Glomerular visceral epithelial cell (primary cell): ENCODE data around the gene MR1.

Source experiments
- DNase-seq: peaks from one replicate; pipeline ENCODE4 v3.0.0-alpha.2; 2016; ENCODE audit errors: extremely low spot score

The MR1 gene

DNA sequence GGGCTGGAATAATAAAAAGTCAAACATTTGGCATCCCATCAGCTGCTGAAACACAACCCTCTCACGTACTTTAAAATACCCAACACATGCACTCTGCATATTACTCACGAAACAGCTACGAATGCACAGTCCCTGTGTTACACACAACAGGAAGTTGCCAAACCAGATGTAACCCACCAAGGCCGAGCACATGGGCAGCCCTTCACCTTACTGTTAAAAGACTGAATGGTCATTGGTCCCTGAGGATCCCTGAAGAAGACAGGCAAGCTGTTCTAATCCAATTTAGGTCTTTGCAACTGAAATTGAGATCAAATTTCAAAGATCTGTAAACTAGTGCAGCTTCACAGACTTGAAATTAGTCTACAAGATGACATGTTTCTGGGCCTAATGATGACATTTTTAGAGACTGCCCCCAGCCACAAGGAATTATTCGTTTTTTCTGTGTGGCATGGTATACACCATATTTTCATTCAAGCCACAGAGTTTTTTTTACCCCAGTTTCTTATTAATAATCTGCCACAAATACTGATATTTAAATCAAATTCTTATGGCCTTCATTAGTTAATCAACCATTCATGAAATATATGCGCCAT lies 29.1 kb downstream of the MR1 start:
- no peak for DNase-seq

GRCh38 chr1:181064011-181064623 lies 30.3 kb downstream of the MR1 start:
- DNase-seq, result no peak

DNA sequence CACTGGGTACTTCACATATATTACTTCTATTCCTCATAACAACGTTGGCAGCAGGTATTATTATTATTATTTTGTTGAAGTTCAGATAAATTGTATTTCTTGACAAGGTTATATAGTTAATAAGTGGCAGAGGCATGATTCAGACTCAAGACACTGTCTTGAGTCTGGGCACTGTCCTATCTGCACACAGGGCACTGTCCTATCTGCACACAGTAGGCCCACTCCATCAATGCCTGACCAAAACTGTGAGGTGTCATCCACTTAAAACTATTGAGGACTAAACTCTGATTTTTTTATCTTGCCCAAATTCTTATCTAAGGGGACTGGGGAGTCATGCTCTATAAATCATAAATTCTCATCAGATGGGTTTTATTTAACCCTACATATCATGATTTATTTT lies 30.9 kb downstream of the MR1 start:
- DNase-seq, result no peak

DNA sequence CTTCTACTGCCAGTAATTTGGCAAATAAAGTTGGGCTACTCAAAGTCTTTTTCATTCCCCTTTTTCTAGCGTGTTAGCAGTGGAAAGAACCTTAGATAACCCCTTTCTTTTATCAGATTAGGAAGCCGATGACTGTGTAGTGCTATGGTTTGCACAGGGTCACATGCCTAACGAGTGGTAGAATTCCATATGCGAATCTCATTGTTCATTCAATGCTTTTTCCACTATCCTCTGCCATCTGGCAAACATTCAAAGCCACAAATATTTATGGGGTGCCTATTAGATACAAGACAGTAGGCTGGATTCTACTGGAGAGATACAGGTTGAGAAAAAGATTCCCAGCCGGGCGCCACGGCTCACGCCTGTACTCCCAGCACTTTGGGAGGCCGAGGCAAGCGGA lies 39.9 kb downstream of the MR1 start:
- DNase-seq, result peak; percentile 19

DNA sequence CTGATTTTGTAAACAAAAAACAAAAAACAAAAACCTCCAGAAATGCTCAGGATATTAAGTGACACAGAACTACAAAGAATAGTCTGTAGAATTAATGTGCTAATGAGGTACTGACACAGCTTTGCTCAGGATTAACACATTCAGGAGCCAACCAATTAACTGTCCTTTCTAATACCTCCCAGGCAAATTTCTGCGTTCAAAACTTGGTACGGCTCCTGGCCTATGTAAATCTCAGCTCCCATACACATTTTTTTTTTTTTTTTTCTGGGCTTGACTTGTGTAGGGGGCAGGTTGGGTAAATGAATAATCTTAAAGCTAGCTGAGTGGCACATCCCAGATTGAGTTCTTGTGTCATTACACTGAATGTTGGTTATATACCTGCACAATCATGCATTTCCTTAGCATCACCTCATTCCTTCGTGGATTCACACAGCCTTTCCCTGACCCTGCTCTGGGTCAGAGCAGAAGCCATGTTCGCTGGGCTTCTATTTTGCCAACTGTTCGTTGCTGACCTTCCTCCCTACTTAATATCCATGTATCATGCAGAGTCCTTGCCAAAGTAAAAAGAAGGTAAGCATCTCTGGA lies 42.1 kb downstream of the MR1 start:
- peak; percentile 70 for DNase-seq

- no peak for DNase-seq
Observed at GRCh38 chr1:181076852-181077251, 43.1 kb downstream of the MR1 start.

DNA sequence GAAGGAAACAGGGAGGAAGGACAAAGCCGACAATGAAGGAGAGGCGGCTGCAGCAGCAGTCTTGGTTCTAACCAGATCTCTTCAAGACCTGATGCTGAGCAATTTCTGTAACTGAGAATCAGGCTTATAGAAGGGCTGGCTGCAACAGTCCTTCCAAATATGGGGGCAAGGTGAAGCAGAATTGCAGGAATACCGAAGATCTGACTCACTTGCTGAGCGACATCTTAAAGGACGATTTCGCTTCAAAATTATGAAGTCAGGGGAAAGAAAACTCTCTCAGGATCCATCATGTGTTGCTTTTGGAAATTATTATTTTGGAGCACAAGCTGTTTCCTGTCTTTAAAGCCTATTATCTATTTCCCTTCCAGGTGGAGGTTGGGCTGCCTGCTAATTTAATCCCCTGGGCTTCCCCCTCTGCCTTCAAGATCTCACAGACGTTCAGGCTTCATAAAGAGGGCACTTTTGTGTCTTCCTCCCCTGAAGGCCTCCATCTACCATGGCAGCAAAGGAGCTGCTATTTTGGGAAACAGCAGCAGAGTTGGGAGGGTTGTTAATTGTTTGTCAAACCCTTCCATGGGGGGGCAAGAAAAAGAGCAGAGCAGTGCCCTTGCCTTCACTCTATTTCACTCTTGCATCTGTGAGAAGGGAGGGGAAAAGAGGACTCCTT lies 43.9 kb downstream of the MR1 start:
- peak; percentile 68 for DNase-seq

- no peak for DNase-seq
Observed at GRCh38 chr1:181079382-181079781, 45.6 kb downstream of the MR1 start.

DNA sequence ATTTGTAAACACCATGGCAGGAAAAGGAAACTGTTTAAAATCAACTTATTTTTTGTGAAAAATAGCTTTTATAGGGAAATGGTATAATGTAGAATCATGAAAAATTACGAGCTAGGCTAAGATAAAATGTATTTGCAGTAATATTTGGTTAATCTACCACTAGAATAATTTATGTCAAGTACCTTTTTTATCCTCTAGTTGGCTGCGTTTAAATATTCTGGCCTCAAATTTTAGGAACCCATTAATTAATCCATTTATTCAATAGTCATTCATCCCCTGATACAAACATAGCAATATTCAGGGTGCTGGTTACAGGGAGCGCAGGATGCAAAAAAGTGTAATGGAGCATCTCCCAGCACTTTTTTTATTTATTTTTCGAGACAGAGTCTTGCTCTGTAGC lies 46.1 kb downstream of the MR1 start:
- no peak for DNase-seq

DNA sequence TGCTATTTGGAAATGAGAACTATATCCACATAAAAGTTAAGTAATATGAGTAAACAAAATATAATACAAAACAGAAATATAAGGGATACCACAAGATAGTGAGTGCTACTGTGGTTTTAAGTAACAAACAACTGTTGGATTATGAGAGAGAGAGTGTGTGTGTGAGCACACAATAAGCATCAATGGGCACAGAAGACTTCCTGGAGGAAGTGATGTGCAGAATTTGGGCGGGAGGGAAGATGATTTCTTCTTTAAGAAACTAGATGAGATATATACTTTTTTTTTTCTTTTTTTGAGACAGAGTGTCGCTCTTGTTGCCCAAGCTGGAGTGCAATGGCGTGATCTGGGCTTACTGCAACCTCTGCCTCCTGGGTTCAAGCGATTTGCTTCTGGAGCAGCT lies 46.8 kb downstream of the MR1 start:
- DNase-seq, result no peak

- DNase-seq, result no peak
Observed at GRCh38 chr1:181081395-181081794, 47.6 kb downstream of the MR1 start.

DNA sequence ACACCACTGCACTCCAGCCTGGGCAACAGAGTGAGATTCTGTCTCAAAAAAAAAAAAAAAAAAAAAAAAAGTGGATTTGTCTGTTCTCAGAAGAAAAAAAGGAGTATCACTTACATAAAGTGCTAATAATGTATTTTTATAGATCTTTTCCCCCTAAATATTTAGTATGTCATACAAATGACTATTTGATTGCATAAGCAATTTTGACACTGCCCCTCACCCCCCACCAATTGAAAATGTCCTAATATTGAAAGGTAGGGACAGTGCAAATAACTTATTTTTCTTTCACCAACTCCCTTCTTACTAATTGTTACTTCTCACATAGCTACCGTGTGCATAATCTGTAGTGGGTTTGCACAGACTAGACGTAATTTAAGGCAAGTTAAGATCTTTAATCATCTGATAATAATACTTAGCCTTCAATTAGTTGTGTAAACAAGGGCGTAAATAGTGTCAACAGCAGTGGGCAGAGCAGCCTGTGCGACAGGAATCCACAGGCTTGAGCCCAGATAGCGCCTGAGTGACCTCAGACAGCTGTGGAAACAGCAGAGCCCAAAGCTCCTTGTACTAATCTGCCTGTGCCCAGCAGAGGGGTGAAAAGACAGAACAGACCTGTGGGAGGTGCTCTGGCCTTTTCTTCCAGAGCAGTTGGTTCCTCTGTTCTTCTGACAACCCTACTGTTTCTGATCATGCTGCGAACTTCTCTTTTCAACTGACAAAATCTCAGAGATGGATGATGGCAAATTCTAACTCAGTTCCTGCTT lies 50.2 kb downstream of the MR1 start:
- DNase-seq, result no peak

DNA sequence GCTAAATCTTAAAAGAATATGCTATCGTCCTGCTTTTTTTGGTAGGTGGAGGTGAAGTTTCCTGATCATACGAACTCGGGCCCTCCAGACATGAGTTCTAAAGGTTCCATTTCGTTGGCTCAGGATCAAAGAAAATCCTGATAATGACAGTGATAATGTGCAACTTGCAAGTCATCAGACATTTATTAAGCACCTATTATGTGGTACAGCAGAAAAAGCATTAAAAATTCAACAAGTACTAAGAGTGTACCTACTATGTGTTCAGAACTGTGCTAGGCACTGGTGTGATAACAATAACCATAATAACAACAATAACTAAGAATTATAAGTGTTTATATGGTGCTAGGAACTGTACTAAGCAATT lies 50.8 kb downstream of the MR1 start:
- DNase-seq, result no peak

- DNase-seq, result no peak
Observed at GRCh38 chr1:181086091-181086490, 52.3 kb downstream of the MR1 start.

- DNase-seq, result peak; percentile 42
Observed at GRCh38 chr1:181086926-181087325, 53.1 kb downstream of the MR1 start.

DNA sequence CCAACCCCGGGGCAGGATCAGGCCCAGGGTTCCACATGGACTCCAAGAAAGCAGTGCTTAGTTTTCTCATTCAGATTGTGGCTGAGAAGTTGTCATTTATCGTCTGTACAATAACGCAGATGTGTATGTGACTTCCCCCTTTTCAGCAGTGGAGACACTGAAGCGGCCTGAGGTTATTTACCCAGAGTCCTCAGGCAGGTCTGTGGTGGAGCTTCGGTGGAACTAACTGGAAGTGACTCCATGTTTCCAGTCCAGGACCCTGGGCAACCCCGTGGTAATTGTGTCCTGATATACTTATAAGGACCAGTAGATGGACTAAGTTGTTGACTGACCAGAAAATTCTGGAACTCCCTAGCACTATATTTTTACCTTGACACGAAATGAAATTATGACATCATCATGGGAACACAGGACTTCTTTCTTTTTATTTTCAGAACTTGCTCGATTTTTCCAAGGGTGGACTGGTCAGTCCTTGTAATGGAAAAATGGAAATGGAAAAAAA lies 53.7 kb downstream of the MR1 start:
- DNase-seq, result no peak

- peak; percentile 98 for DNase-seq
Observed at GRCh38 chr1:181088079-181089016, 54.6 kb downstream of the MR1 start, which contains the start of gene IER5. Gene IER5, plus strand, starts transcription at chr1:181088700. Its CDS starts 203 bp downstream, at chr1:181088903.

GRCh38 chr1:181089017-181089675 lies 55.4 kb downstream of the MR1 start:
- no peak for DNase-seq

- DNase-seq, result peak; percentile 72
Observed at GRCh38 chr1:181089676-181090544, 56.1 kb downstream of the MR1 start.
